ENCODE measurements around the gene CBFA2T3.

Gene CBFA2T3

DNA sequence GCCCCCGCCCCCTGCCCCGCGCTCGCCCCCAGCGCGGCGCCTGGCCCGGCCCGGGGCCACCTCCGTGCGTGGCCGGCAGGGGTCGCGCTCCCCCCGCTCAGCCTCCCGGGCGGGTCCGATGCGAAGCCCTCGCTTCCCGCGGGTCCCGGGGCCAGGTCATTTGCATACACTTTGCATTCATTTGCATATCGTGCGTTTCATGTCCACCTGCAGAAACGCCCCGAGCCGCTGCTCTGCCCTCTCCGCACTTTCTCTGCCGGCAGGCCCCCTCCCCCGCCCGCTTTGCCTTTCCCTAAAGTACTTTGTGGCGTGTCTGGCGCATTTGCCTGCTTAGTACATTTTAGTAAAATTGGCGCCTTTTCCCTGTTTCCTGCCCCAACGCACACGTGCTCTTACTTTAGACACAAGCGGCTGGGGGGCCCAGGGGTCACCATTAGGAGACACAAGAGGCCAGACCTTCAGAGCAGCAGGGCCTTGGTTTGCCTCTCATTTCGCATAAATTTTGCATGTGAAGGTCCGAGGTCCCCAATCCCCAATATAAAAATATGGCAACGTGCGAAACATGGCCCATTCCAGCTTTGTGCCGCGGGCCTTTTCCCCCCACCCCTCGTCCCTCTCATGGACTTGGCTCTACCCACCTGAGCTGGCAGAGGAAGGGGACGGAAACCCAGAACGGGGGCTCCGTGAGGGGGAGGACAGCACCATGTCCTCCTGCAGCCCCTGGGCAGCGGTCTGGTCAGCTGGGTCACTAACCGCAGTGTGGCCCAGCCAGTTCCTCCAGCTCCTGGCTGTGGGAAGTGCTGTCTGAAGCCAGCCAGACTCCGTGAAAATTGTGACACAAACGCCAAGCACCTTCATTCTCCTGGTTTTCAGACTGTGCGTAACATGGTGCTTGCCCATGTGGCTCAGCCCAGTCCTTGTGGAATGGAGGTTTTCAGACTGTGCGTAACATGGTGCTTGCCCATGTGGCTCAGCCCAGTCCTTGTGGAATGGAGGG is 34.8 kb downstream of the CBFA2T3 start:
- DNase-seq: peak; percentile 78
- Mint-ChIP-seq H3K9me3 (no peaks in the 10 kb centered on the region), H3K27me3 (ENCODE audit: low read depth, poor library complexity) (peaks cover 83% of the 10 kb centered on the region), H3K36me3 (ENCODE audit: low read depth) (no peaks in the 10 kb centered on the region), H3K27ac (no peak overlapping the region), H3K4me3 (peak overlapping the region; percentile 52), H3K4me1 (peaks cover 7% of the 10 kb centered on the region)
- TF ChIP-seq, protein P1, sequence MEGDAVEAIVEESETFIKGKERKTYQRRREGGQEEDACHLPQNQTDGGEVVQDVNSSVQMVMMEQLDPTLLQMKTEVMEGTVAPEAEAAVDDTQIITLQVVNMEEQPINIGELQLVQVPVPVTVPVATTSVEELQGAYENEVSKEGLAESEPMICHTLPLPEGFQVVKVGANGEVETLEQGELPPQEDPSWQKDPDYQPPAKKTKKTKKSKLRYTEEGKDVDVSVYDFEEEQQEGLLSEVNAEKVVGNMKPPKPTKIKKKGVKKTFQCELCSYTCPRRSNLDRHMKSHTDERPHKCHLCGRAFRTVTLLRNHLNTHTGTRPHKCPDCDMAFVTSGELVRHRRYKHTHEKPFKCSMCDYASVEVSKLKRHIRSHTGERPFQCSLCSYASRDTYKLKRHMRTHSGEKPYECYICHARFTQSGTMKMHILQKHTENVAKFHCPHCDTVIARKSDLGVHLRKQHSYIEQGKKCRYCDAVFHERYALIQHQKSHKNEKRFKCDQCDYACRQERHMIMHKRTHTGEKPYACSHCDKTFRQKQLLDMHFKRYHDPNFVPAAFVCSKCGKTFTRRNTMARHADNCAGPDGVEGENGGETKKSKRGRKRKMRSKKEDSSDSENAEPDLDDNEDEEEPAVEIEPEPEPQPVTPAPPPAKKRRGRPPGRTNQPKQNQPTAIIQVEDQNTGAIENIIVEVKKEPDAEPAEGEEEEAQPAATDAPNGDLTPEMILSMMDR (IDR thresholded peaks at IDR 0.05): peak; percentile 47

DNA sequence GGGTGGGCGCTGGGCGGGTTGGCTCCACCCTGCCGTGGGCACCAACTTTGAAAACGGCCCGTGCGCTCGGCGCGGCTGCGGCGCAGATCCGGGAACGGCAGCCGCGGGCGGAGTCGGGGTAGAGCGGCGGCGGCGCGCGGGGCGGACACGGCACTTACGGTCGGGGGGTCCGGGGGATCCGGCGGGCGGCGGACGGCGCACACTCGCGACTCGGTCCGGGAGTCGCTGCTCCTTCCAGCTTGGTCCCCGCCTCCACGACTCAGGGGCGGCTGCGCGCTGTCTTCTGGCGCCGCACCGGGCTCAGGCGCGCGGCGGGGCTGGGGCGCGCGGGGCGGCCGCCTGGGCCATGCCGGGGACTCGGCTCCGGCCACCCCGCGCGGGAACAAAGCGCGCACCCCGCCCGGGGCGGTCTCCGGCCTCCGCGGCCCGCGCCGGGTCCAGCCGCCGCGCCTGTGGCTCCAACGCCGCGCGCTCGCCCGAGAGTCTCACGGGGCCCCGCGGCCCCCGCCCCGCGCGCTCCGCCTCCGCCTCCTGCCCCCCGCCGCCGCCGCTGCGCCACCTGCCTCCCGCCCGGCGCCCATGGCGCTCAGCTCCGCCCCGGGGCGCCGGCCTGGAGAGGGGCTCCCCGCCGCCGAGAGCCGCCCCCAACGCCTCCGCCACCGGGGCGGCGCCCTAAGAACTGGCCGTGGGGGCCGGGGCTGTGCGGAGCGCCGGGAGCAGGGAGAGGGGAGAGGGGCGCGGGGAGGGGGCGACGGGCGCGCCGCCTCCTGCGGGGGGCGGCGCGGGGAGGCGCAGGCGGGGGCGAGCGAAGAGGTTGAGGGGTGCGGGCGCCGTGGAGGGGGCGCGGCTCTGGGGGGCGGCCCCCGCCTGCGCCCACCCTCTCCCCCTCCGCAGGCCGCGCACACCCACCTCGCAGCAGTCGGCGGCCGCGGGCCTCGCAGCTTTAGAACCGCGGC is 35.9 kb downstream of the CBFA2T3 start:
- Mint-ChIP-seq H3K27ac (no peak overlapping the region), H3K36me3 (ENCODE audit: low read depth) (no peaks in the 10 kb centered on the region), H3K9me3 (no peaks in the 10 kb centered on the region), H3K4me3 (no peak overlapping the region), H3K27me3 (ENCODE audit: low read depth, poor library complexity) (peaks cover 82% of the 10 kb centered on the region), H3K4me1 (peaks cover 7% of the 10 kb centered on the region)
- TF ChIP-seq, protein P1 (IDR thresholded peaks at IDR 0.05): no peak
- peak; percentile 68 for DNase-seq

DNA sequence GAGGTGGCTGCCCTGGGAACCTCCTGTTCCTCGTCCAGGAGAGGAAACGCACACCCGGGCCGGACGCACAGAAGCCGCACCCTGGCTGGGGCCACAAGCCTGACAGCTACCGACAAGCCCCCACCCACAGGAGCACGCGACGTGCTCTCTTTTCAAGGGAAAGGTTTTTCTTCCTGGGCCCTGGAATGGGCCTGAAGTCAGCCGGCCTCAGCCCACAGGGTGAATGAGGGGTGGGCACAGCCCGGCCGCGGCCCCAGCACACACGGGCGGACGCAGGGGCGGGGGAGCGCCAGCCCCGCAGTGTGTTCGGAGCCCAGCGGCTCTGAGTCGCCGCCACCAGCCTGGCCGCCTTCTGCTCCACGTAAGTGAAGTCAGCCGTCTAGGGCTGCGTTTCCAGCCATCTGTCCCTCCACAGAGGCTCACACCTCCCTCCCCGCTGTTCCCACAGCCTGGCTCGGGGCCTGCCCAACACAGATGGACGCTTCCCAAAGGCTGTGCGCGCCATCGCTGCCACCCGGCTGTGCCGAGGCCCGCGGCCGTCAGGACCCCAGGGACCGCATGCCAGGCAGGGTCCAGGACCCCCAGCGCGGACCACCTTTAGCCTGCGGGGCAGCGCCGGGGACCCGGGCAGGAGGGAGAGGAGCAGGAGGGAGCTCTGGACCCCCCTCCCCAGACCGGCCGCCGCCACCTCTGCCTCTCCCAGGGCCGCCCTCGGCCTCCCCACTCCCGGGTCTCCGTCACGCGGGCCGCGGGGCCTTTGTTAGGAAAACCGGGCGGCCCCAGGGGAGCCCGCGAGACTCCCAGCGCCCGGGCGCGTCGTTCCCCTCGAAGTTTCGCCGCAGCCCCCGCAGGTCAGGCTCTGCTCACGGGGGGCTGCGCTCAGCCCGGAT is 36.8 kb downstream of the CBFA2T3 start:
- DNase-seq: no peak
- Mint-ChIP-seq H3K27ac (no peak overlapping the region), H3K27me3 (ENCODE audit: low read depth, poor library complexity) (peaks cover 74% of the 10 kb centered on the region), H3K36me3 (ENCODE audit: low read depth) (no peaks in the 10 kb centered on the region), H3K9me3 (no peaks in the 10 kb centered on the region), H3K4me1 (peaks cover 7% of the 10 kb centered on the region), H3K4me3 (no peak overlapping the region)
- TF ChIP-seq, protein P1 (IDR thresholded peaks at IDR 0.05): no peak

DNA sequence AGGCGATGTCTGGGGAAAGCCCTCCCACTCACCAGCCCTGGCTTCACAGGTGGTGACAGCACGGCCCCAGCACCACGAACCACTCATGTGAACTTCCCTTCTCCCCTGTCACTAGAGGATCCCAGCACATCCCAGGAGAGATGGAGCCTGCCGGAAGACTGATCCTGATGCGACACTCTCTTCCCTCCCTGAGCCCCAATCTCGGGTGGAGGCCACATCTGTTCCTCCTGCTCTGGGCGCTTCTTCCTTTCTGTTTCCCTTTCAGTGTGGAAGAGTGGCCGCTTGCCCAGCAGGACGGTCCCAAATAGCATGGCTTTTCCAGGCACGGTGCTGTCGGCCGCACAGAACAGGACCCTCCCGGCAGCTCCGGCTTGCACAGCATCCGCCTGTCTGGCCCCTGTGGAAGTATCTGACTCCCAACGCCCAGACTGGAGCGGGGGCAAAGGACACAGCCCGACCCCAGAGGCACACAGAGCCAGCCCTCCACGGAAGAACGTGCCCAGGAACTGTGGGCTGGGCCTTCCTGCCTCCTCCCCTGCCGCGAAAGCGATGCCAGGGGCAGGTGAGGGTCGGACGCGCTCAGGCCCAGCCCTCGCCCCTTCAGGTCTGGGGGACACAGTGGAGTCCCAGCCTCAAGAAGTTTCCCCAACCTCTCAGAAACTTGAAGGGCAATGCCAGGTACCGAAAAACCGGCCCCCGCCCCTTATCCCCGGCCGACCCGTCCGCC is 37.6 kb downstream of the CBFA2T3 start:
- Mint-ChIP-seq H3K36me3 (ENCODE audit: low read depth) (no peaks in the 10 kb centered on the region), H3K27me3 (ENCODE audit: low read depth, poor library complexity) (peaks cover 71% of the 10 kb centered on the region), H3K9me3 (no peaks in the 10 kb centered on the region), H3K4me3 (peak overlapping the region; percentile 23), H3K27ac (no peak overlapping the region), H3K4me1 (peaks cover 7% of the 10 kb centered on the region)
- DNase-seq: no peak
- TF ChIP-seq, protein P1 (IDR thresholded peaks at IDR 0.05): no peak

DNA sequence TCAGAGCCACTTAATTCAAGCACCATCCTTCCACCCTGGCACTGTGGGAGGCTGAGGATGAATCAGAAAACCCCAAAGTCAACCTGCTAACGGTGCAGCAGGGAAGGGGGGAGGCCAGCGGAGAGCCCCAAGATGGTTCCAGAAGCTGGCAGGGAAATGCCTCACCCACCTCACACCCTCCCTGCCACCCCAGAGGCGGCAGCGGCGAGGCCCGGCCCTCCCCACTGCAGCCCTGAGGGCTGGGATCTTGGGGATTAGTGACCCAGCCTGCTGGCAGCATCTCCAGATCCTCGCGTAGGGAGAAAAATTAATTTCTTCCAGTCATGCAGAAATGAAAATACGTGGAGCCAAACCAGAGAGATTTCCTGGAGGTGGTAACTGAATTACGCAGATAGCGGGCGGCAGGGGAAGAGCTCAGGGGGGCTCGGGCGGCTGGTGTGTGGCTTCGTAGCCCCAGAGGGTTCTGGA is 38.2 kb downstream of the CBFA2T3 start:
- no peak for DNase-seq
- TF ChIP-seq, protein P1 (IDR thresholded peaks at IDR 0.05): no peak
- H3K27me3 Mint-ChIP-seq (ENCODE audit: low read depth, poor library complexity): peaks cover 69% of the 10 kb centered on the region
- H3K4me3 Mint-ChIP-seq: no peak overlapping the region
- no peaks in the 10 kb centered on the region for H3K36me3 Mint-ChIP-seq (ENCODE audit: low read depth)
- peaks cover 7% of the 10 kb centered on the region for H3K4me1 Mint-ChIP-seq
- H3K9me3 Mint-ChIP-seq: no peaks in the 10 kb centered on the region
- H3K27ac Mint-ChIP-seq: no peak overlapping the region

All from nephron progenitor cell (in vitro differentiated cells).